Measurements from ENCODE around the gene ARL4C.

Gene ARL4C, protein sequence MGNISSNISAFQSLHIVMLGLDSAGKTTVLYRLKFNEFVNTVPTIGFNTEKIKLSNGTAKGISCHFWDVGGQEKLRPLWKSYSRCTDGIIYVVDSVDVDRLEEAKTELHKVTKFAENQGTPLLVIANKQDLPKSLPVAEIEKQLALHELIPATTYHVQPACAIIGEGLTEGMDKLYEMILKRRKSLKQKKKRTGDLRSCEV

GRCh38 chr2:234496835-234497593 is at the start of gene ARL4C:
Gene ARL4C (minus strand): TSS chr2:234497081. CDS start chr2:234496586, 495 bp downstream.
- DNase-seq (ENCODE audit: low spot score): peak; percentile 95

DNA sequence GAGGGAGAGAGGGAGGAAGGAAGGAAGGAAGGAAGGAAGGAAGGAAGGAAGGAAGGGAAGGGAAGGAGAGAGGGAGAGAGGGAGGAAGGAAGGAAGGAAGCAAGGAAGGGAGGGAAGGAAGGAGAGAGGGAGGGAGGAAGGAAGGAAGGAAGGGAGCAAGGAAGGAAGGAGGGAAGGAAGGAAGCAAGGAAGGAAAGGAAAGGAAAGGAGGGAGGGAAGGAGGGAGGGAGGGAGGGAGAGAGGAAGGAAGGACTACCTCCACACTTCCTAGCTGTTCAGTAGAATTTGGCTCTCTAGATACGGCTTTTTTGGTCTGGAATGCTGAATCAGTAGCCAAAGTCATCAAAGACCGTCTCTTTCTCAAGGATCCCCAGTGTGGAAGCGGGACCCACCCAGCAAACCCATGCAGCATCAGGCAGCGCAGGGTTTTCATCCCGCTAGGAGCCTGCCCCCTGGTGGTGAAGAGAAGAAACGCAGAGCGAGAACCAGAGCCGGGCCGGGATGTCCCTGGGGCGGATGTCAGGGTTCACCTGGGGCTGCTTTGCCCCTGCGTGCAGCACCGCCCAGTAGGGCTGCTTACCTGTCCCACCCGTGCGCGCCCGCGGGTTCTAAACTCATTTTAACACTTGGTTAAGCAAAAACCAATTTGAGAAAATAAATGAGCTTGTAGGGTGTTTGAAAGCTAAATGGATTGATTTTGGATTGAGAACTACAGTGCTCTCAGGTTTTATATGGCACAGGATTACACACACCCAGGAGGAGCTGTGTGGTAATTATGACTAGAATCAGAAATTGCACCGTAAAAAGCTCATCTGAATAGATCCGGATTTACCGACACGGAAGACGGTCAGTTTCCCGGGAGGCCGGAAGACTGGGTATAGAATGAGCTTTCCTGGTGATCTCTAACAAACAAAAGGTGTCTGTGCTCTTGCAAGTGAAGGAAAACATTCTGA is 48.1 kb upstream of the ARL4C start:
- DNase-seq (ENCODE audit: low spot score): peak; percentile 89

- DNase-seq (ENCODE audit: low spot score): no peak
These were observed 45.9 kb upstream of the ARL4C start for GRCh38 chr2:234542742-234543141.

- no peak for DNase-seq (ENCODE audit: low spot score)
These were observed 41.0 kb upstream of the ARL4C start for GRCh38 chr2:234537929-234538328.

DNA sequence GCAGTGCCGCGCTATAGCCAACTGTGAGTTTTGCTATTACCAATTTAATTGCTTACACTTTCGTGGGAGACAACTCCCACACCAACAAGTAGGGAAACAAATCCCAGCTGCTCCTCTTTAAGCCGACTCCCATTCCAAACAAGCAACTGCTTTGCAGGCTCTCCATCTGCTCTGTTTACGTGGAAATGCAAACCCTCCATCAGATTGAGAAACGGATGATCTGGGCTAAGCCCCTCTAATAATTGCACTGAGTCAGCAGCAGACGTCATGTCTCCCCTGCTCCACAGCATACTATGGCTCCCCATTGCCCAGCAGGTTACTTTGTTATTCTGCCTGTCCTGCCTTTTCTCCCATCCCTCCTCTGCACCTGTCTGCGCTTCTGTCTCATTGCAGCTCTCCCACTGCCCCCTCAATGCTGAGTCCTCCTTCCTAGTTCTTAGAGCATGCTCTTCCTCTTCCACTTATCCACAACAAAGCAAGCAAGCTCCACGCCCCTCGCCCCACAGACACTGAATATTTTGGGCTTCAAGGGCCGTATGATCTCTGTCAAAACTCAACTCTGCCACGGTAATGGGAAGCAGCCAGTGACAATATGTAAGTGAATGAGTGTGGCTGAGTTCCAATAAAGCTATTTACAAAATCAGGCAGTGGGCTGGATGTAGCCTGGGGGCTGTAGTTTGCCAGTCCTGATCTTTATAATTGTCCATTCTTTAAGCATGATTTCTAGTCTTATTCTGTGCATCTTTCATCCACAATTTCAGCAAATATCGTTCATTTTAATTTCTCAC is 39.5 kb upstream of the ARL4C start:
- no peak for DNase-seq (ENCODE audit: low spot score)

GRCh38 chr2:234535464-234535863 is 38.6 kb upstream of the ARL4C start:
- no peak for DNase-seq (ENCODE audit: low spot score)

GRCh38 chr2:234534515-234534914 is 37.6 kb upstream of the ARL4C start:
- no peak for DNase-seq (ENCODE audit: low spot score)

GRCh38 chr2:234533626-234534025 is 36.7 kb upstream of the ARL4C start:
- DNase-seq (ENCODE audit: low spot score): no peak

DNA sequence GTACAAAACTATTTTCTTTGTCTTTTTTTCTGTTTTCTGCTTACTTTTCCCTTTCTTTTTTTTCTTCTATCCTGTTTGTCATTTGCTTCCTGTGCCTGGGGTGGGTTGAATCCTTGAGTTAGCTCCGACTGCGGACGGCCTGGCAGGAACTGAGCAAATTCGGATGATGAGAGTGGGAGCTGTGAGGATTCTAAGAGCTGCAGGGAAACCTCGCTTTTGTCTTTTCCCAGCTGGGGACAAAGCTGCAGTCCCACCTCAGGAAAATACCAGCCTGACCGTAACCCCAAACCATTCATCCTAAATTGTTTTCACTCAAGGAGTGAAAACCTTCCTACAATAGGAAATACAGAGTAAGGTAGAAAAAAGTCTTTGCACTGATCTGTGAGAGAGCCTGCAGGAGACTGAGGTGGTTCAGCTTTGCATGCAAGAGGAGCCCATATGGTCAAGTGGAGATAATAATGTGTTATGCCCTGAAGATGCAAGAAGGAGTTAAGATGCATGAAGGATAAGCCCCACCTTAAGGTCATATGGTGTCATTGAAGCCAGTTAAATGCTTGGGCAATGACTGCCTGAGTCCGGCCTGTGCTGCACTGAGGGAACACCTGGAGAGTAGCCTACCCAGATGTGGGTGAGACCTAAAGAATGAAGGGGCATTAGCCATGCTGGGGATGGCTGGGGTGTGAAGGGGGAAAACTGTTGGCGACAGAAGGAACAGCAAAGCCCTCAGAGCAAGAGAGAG is 31.7 kb upstream of the ARL4C start:
- no peak for DNase-seq (ENCODE audit: low spot score)

GRCh38 chr2:234526711-234527110 is 29.8 kb upstream of the ARL4C start:
- no peak for DNase-seq (ENCODE audit: low spot score)

DNA sequence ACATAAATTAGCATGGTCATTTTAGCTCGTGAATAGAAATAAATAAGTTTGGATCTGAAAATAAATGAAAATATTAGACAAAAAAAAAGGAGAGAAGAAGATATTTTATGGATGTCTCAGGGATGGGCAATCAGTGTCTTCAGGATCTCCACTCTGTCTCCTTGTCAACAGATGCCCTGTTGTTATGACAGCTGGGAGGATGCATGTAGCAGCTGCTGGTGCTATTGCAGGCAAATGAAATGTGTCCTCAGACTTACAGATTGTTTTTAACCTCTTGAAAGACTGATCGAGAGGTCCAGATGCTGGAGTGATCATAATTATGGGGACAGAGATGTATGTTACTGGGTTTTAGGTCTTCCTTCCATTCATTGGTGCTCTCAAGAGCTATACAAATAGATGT is 24.7 kb upstream of the ARL4C start:
- DNase-seq (ENCODE audit: low spot score): no peak

DNA sequence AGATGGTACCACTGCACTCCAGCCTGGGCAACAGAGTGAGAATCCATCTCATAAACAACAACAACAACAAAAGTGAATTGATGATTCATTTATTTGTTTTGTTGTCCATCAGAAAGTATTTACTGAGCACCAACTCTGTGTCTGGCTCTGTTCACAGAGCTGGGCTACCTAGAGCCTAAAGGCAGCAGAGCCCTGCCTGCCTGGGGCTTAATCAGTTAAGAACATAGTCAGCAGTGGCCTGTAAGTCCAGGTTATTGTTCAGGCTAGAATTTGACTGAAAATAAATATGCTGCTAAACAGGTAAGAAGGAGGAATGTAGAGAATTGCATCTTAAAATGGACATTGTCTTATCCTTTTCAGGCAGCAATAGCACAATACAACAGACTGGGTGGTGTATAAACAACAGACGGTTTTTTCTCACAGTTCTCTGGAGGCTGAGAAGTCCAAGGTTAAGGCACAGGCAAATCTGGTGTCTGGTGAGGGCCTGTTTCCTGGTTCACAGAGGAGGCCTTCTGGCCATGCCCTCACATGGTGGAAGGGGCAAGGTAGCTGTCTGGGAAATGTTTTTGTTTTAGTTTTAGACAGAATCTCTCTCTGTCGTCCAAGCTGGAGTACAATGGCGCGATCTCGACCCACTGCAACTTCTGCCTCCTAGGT is 22.2 kb upstream of the ARL4C start:
- no peak for DNase-seq (ENCODE audit: low spot score)

DNA sequence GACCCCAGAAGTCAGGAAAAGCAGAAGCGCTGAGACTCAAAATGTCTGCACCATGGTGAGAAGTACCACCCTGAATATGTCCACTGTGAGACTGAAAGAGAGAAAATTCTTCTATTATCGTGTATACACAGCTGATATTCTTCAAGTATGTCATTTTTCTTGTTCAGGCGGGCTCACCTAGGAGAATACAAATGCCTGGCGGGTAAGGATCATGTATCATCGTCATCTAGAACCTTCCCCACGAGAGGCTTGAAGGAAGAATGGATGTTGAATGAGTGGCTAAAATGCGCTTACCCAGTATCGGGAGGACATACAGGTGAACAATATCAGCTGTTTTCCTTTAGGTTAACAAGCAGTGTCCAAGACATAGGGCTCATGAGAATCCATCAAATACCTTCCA is 21.1 kb upstream of the ARL4C start:
- DNase-seq (ENCODE audit: low spot score): no peak

DNA sequence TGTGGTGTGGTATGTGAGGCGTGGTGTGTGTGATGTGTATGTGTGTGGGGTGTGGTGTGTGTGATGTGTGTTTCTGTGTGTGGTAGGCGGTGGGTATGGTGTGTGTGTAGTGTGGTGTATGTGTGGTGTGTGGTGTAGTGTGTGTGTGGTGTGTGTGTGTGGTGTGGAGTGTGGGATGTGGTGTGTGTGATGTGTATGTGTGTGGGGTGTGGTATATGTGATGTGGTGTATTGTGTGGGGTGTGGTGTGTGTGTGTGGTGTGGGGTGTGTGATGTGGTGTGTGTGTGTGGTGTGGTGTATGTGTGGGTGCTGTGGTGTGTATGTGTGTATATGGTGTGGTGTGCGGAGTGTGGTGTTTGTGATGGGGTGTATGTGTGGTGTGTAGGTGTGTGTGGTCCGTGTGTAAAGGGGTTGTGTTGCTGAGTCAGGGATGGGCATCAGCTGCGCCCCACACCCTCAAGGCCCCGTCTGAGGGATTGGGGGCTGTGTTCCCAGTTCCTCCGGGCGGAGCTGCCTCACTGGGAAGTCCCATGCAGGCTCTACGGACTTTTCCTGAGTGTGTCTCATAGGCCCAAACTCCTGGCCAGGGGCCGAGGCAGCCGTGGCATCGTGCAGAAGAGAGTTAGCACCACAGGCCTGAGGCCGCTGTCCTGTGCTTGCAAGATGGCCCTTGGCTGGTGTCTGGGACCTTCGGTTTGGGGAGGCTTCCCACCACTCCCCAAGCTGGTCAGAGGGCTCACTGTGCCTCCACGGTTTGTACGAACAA is 18.2 kb upstream of the ARL4C start:
- no peak for DNase-seq (ENCODE audit: low spot score)

DNA sequence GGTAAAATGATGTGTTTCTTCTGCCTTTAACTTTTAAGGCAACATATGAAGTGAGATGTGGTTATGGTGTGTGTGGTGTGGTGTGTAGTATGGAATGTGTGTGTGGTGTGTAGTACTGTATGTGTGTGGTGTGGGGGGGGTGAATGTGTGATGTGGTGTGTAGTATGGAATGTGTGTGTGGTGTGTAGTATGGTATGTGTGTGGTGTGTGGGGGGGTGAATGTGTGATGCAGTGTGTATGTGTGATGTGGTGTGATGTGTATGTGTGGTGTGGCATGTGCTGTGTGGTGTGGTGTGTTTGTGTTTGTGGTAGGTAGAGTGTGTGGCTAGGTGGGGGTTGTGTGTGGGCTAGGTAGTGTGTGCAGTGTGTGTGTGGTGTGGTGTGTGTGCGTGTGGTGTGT is 17.2 kb upstream of the ARL4C start:
- no peak for DNase-seq (ENCODE audit: low spot score)

DNA sequence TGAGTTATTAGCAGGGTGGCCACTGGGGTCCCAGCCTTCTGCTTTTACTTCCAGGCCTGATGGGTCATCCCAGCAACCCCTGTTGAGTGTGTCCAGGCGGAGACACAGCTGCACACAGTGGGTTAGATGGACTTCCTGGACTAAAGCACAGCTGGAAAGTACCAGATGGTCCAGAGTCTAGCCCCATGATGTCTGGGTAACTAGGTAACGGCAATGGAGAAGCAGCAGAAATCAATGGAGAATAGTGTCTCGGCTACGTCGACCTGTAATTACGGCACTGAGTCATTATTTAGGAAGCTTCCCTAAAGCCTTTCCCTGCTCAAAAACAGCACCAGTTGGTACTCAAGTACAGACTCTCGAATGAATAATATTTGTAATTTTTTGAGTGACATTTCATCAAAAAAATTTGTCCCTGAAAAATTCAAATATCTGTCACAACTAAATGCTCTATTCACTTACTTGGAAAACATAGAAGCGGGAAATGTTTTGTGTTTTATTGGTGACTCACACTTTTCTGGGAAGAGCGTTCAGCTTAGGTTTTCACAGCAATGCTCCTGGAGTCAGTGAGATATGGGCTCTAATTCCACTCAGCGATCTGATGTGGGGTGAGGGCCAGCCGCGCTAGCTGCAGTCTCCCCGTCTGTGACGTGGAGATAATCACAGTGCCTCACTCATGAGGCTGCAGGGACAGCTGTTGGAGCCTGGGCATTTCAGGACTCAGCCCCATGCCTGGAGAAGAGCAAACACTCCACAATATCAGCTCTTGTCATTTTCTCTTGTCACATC is 16.2 kb upstream of the ARL4C start:
- DNase-seq (ENCODE audit: low spot score): no peak

DNA sequence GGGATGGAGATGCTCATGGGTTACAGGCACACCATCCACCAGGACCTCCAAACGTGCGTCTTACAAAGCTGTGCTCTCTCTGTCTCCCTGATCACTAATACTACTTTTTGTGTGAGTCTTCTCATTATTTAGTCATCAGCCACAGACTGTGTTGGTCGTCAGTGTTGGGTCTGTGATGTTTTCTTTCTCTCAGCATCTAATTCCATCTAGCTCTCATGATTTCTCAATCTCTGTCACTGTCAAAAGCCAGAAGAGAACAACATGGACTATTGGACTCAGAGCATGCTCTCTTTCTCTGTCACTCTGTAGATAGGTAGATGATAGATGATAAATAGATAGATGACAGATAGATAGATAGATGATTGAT is 6.0 kb upstream of the ARL4C start:
- DNase-seq (ENCODE audit: low spot score): no peak

DNA sequence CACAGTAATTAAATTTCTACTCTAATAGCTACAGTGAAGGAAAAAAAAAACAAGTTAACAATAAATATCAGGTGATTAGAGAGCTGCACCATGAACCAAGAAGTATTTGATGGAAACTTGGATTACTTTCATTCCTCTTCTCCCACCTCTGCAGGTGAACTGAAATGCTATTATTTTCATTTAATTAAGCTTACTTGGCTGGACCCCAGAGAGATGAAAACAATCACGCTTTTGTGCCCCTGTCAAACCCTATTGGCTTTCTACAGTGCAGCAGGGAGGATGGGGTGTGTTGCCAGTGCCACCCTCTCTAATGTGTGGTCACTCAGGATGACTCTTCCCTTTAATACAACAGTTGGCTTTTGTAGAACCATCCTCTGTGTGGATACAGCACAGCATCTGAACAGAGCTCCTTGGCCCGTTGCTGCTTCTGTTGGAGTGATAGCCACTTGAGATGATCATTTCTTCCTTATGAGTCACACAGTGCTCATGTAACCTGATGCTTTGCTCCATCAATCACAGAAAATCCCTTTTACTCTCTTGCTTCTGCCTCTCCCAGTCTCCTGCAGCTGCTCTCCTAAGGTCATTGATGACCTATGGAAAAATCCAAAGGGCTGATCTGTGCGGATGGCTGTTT is 5.5 kb upstream of the ARL4C start:
- peak; percentile 58 for DNase-seq (ENCODE audit: low spot score)
